Stimulated activated CD8-positive, alpha-beta memory T cell treated with anti-CD3 and anti-CD28 coated beads, Interleukin-4, amount 100 ng/mL, for 4 hours (primary cell): ENCODE data around the gene SGPL1.
A peak's percentile ranks its signal among the peaks of the same experiment; 100 is the strongest.
"Not testable (repeated sequence)": the region's sequence is repeated elsewhere in the genome, so short reads cannot be mapped to it uniquely, and the experiment has no call there.

Source experiments
- DNase-seq, 2 donors: peaks; one replicate each; pipeline ENCODE4 v3.0.0-alpha.2; 2020; ENCODE audit warnings: low read depth in 2 of 2, low spot score in 1 of 2

SGPL1 gene

GRCh38 chr10:70815504-70816219 lies at the start of gene SGPL1:
Gene SGPL1 (plus strand): TSS chr10:70815948. CDS start chr10:70816854, 906 bp downstream.
- peak; percentile 66 to 75 for DNase-seq

GRCh38 chr10:70768026-70768685 lies 47.6 kb upstream of the SGPL1 start:
- not testable (repeated sequence) for DNase-seq

- no peak for DNase-seq
Observed at GRCh38 chr10:70769121-70769520, 46.6 kb upstream of the SGPL1 start.

- no peak for DNase-seq
Observed at GRCh38 chr10:70770001-70770400, 45.7 kb upstream of the SGPL1 start.

GRCh38 chr10:70770516-70770915 lies 45.2 kb upstream of the SGPL1 start:
- not testable (repeated sequence) for DNase-seq

GRCh38 chr10:70771311-70772194 lies 44.2 kb upstream of the SGPL1 start:
- no peak for DNase-seq

GRCh38 chr10:70772627-70773026 lies 43.1 kb upstream of the SGPL1 start:
- DNase-seq = no peak

- DNase-seq = no peak
Observed at GRCh38 chr10:70773461-70773860, 42.3 kb upstream of the SGPL1 start.

- no peak for DNase-seq
Observed at GRCh38 chr10:70773965-70774809, 41.6 kb upstream of the SGPL1 start.

GRCh38 chr10:70774810-70775678 lies 40.7 kb upstream of the SGPL1 start:
- DNase-seq = no peak

GRCh38 chr10:70775679-70776454 lies 39.9 kb upstream of the SGPL1 start:
- DNase-seq = no peak

GRCh38 chr10:70776455-70777005 lies 39.2 kb upstream of the SGPL1 start:
- DNase-seq = no peak

GRCh38 chr10:70777063-70777875 lies 38.5 kb upstream of the SGPL1 start:
- DNase-seq = no peak

GRCh38 chr10:70778267-70778924 lies 37.4 kb upstream of the SGPL1 start:
- DNase-seq = no peak

- no peak for DNase-seq
Observed at GRCh38 chr10:70779088-70779487, 36.7 kb upstream of the SGPL1 start.

GRCh38 chr10:70779511-70780369 lies 36.0 kb upstream of the SGPL1 start:
- DNase-seq = no peak
